ENCODE measurements around the gene TET3.

GRCh38 chr2:74014813-74015212 lies 30.1 kb downstream of the TET3 start:
- TF ChIP-seq CTCF (IDR thresholded peaks at IDR 0.05) (no peak), POLR2AphosphoS5 (IDR thresholded peaks at IDR 0.05; ENCODE audit: insufficient read depth in 1 of 2, low read depth in 1 of 2) (no peak), POLR2A (IDR thresholded peaks at IDR 0.05) (no peak)

Data from vagina (tissue), 2 donors.